HCT116 (cell line): ENCODE results near the gene LRRC56.

ENCODE experiments used
- ATF3 ChIP-seq: IDR thresholded peaks from 2 replicates; pipeline ENCODE4 v1.6.1; 2012
- CEBPB ChIP-seq: IDR thresholded peaks from 2 replicates; pipeline ENCODE4 v1.6.1; 2012; ENCODE audit warnings: low read depth
- CTCF ChIP-seq, 3 experiments: fragments of 200-600 bp in 1 of 3; sonication (generic) in 1 of 3; IDR thresholded peaks in 2 of 3; conservative IDR thresholded peaks in 1 of 3; 2 replicates each; pipeline ENCODE4 v1.5.1; 2012 to 2017; ENCODE audit warnings: low read depth in 2 of 3, low read length in 2 of 3, antibody characterized with exemption in 1 of 3, borderline replicate concordance in 1 of 3, control low read depth in 1 of 3, mild to moderate bottlenecking in 1 of 3, mixed read lengths in 1 of 3, mixed run types in 1 of 3, moderate library complexity in 1 of 3; ENCODE audit not compliant: insufficient read depth in 1 of 3
- EGR1 ChIP-seq: IDR thresholded peaks from 2 replicates; pipeline ENCODE4 v1.6.1; 2012; ENCODE audit warnings: low read depth
- EZH2 ChIP-seq: fragments of 200-600 bp; sonication (generic); IDR thresholded peaks from 2 replicates; pipeline ENCODE4 v1.6.1; 2017; ENCODE audit warnings: antibody characterized with exemption, mixed run types
- EZH2phosphoT487 ChIP-seq: fragments of 200-600 bp; IDR thresholded peaks from 2 replicates; pipeline ENCODE4 v1.6.1; 2018; ENCODE audit warnings: antibody characterized with exemption, borderline replicate concordance
- FOSL1 ChIP-seq: IDR thresholded peaks from 2 replicates; pipeline ENCODE4 v1.6.1; 2012; ENCODE audit warnings: low read depth
- POLR2AphosphoS5 ChIP-seq: IDR thresholded peaks from 2 replicates; pipeline ENCODE4 v1.6.1; 2011; ENCODE audit warnings: mild to moderate bottlenecking, low read depth, low read length, moderate library complexity
- SIN3A ChIP-seq: IDR thresholded peaks from 2 replicates; pipeline ENCODE4 v1.6.1; 2012; ENCODE audit warnings: low read depth
- SRF ChIP-seq: IDR thresholded peaks from 2 replicates; pipeline ENCODE4 v1.6.1; 2012; ENCODE audit warnings: low read depth
- ZFX ChIP-seq: fragments of 450-650 bp; IDR thresholded peaks from 2 replicates; pipeline ENCODE4 v1.6.1; 2017
- TF ChIP-seq, protein P1 (sequence below): IDR thresholded peaks from 2 replicates; pipeline ENCODE4 v1.6.1; 2011; ENCODE audit warnings: mild to moderate bottlenecking, low read length, moderate library complexity; ENCODE audit not compliant: insufficient replicate concordance; ENCODE audit errors: extremely low read depth

DNA sequence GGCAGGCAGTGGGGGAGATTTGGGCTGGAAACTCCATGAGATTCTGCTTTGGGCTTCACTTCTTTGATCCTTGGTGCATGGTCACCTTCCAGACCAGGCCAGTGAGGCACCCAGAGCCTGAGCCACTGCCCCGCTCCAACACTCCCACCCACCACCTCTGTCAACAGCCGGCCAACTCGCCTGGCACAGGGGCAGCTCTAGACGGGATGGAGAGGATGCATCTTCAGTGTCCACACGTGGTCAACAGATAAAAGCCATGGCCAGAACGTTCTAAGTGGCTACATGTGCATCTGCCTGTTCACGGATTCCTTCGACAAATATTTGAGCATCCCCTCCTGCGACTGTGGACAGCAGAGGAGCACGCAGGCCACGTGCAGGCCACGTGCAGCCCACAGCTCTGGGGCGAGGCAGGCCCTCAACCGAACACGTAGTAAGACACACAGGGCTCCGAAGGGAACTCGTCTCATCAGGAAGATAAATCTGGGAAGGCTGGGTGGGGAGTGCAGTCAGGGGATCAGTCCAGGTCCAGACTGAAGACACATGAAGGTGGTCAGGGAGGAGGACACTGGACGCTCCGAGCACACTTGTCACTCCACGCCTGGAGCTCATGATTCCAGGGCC, 1.2 kb downstream of the LRRC56 start:
- no peak for TF ChIP-seq CTCF (IDR thresholded peaks at IDR 0.05 in 2 of 3, conservative IDR thresholded peaks at IDR 0.05 in 1 of 3; ENCODE audit: borderline replicate concordance in 1 of 3, insufficient read depth in 1 of 3, low read depth in 2 of 3, low read length in 2 of 3)
- TF ChIP-seq ATF3, result no peak
- TF ChIP-seq CEBPB, result no peak
- no peak for TF ChIP-seq EZH2phosphoT487
- no peak for TF ChIP-seq POLR2AphosphoS5
- no peak for TF ChIP-seq EGR1
- no peak for TF ChIP-seq FOSL1
- TF ChIP-seq ZFX, result no peak
- no peak for TF ChIP-seq SIN3A
- no peak for TF ChIP-seq SRF
- TF ChIP-seq EZH2, result no peak
- TF ChIP-seq, protein P1, sequence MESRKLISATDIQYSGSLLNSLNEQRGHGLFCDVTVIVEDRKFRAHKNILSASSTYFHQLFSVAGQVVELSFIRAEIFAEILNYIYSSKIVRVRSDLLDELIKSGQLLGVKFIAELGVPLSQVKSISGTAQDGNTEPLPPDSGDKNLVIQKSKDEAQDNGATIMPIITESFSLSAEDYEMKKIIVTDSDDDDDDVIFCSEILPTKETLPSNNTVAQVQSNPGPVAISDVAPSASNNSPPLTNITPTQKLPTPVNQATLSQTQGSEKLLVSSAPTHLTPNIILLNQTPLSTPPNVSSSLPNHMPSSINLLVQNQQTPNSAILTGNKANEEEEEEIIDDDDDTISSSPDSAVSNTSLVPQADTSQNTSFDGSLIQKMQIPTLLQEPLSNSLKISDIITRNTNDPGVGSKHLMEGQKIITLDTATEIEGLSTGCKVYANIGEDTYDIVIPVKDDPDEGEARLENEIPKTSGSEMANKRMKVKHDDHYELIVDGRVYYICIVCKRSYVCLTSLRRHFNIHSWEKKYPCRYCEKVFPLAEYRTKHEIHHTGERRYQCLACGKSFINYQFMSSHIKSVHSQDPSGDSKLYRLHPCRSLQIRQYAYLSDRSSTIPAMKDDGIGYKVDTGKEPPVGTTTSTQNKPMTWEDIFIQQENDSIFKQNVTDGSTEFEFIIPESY, result no peak
